DOHH2 (cell line): Measurements from ENCODE around the gene RIN3.

ENCODE experiments used
- CTCF ChIP-seq: fragments of 200-600 bp; sonication (generic); IDR thresholded peaks from one replicate; pipeline ENCODE4 v1.5.1; 2014; ENCODE audit warnings: antibody characterized with exemption, mild to moderate bottlenecking, low read depth, low read length; ENCODE audit not compliant: poor library complexity, severe bottlenecking
- EZH2phosphoT487 ChIP-seq: fragments of 200-600 bp; sonication (generic); IDR thresholded peaks from 2 replicates; pipeline ENCODE4 v1.6.1; 2017; ENCODE audit warnings: borderline replicate concordance, mild to moderate bottlenecking, antibody characterized with exemption, low read length, moderate library complexity, mixed read lengths

DNA sequence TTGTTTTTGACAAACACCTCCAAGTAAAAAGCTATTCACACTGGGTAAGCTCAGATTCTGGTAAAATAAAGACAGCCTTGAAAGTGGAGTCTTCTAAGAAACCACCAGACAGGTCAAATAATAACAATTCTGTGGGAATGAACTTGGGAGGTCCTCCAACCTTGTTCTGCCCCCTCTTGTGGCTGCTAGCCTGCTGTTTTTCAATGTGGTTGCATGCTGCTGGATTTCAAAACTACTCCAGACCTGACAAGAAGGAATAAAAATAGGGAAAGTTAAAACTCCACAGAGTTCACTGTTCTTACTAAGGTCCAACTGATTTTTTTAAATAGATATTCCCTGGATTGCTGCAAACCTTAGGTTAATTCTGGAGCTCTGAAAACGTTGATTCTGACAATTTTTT is 32.2 kb upstream of the RIN3 start:
- no peak for TF ChIP-seq CTCF
- no peak for TF ChIP-seq EZH2phosphoT487
